Astrocyte of the spinal cord (primary cell): ENCODE results near the gene STIM1.
"Not testable (repeated sequence)": the region's sequence is repeated elsewhere in the genome, so short reads cannot be mapped to it uniquely, and the experiment has no call there.

Experiments used
- DNase-seq: peaks from one replicate; pipeline ENCODE4 v3.0.0; 2011; ENCODE audit warnings: low read depth, low spot score
- H3K4me3 ChIP-seq: 2 replicates; pipeline ENCODE4 v1.5.1; 2011; ENCODE audit warnings: low read depth, mild to moderate bottlenecking, low read length, moderate library complexity
- in situ Hi-C: cut with HindIII; loops from 2 replicates; pipeline ENCODE4 v1.10.0; 2017; ENCODE audit warnings: low sequenced_read_pairs
- TF ChIP-seq, protein P1 (sequence below): IDR thresholded peaks from 2 replicates; pipeline ENCODE4 v1.5.1; 2012; ENCODE audit warnings: low read depth, mild to moderate bottlenecking, low read length, inconsistent platforms

The STIM1 gene

DNA sequence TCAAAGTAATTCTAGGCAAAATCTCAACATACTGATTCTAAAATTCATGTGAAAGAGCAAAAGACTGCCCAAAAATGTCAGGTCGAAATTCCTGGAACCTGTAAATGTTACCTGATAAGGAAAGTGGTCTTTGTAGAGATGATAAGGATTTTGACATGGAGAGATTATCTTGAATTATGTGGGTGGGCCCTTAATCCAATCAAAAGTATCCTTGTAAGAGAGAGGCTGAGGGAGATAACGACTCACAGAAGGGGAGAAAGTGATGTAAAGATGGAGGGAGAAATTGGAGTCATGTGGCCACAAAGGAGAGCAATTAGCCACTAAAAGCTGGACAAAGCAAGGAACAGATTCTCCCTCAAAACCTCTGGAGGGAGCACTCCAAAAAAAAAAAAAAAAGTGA lies 259.7 kb downstream of the STIM1 start:
- in situ Hi-C loops = no loop called here
- no peak for DNase-seq
- TF ChIP-seq, protein P1, sequence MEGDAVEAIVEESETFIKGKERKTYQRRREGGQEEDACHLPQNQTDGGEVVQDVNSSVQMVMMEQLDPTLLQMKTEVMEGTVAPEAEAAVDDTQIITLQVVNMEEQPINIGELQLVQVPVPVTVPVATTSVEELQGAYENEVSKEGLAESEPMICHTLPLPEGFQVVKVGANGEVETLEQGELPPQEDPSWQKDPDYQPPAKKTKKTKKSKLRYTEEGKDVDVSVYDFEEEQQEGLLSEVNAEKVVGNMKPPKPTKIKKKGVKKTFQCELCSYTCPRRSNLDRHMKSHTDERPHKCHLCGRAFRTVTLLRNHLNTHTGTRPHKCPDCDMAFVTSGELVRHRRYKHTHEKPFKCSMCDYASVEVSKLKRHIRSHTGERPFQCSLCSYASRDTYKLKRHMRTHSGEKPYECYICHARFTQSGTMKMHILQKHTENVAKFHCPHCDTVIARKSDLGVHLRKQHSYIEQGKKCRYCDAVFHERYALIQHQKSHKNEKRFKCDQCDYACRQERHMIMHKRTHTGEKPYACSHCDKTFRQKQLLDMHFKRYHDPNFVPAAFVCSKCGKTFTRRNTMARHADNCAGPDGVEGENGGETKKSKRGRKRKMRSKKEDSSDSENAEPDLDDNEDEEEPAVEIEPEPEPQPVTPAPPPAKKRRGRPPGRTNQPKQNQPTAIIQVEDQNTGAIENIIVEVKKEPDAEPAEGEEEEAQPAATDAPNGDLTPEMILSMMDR = no peak
- H3K4me3 ChIP-seq = no peak overlapping the region

DNA sequence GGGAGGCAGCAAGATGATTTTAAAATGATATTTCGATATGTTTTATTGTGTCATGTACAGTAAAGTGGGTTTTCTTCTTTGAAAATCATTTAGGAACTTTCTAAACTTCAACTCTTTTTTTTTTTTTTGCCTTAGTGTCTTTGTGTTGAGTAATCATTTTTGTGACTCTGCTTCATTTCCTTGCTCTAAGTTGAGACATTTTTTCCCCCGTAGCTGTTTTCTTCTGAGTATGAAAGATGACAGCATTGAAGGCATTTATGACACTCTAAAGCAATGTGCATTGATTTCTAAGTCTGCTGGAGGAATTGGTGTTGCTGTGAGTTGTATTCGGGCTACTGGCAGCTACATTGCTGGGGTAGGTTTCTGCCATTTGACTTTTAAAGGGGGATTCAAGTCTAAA lies 262.6 kb downstream of the STIM1 start:
- in situ Hi-C loops = no loop called here
- TF ChIP-seq, protein P1 = no peak
- peak; percentile 27 for DNase-seq
- no peak overlapping the region for H3K4me3 ChIP-seq

DNA sequence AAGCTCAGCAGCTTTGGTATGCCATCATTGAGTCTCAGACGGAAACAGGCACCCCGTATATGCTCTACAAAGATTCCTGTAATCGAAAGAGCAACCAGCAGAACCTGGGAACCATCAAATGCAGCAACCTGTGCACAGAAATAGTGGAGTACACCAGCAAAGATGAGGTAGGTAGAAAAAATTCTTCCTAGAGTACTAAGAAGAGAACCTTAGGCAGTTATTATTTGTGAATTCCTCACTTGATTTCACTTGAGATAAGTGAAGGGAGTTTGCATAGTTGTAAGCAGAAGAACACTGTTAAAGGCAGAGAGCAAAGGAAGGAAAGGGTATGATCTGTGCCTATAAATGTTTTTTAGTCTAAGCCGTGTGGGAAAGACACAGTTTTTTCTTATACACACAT lies 267.8 kb downstream of the STIM1 start:
- TF ChIP-seq, protein P1 = no peak
- no peak overlapping the region for H3K4me3 ChIP-seq
- in situ Hi-C loops = no loop called here
- DNase-seq = no peak

DNA sequence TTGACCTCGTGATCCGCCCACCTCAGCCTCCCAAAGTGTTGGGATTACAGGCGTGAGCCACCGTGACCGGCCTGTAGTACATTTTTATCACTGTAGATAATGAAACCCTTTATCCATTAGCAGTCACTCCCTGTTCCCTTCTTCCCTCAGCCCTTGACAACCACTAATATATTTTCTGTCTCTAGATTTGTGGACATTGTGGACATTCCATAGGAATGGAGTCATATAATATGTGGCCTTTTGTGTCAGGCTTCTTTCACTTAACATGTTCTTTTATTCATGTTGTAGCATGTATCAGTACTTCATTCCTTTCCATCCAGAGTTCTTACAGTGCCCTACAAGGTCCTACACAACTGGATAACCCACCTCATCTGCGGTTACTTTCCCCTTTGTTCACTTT lies 269.7 kb downstream of the STIM1 start:
- DNase-seq = peak; percentile 13
- in situ Hi-C loops = no loop called here
- H3K4me3 ChIP-seq = no peak overlapping the region
- TF ChIP-seq, protein P1 = no peak

DNA sequence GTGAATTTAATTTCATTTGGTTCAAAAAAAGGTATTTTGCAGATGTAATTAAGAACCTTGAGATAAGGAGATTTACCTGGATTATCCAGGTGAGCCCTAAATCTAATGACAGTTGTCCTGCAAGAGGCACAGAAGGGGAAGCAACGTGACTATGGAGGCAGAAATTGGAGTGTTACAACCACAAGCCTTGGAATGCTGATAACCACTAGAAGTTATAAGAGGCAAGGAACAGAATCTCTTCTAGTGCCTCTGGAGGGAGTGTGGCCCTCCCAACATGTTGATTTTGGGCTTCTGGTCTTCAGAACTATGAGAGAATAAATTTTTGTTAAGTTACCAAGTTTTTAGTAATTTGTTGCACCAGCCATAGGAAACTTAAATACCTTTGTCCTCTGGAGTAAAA lies 271.9 kb downstream of the STIM1 start:
- TF ChIP-seq, protein P1 = no peak
- in situ Hi-C loops = no loop called here
- DNase-seq = no peak

DNA sequence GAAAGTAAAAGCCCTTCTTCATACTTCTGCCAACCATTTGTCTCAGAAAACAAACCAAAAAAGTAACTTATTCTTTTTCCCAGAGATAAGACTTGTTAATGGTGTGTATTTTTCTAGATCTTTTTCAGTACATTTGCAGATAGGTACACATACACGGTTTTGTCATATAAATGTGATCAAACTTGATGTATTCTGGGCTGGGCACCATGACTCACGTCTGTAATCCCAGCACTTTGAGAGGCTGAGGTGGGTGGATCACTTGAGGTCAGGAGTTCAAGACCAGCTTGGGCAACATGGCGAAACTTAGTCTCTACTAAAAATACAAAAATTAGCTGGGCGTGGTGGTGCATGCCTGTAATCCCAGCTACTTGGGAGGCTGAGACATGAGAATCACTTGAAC lies 274.8 kb downstream of the STIM1 start:
- H3K4me3 ChIP-seq, in situ Hi-C loops, DNase-seq: not testable (repeated sequence)

More for the DNA sequence above, 271.9 kb downstream of the STIM1 start:
- H3K4me3 ChIP-seq = no peak overlapping the region

DNA sequence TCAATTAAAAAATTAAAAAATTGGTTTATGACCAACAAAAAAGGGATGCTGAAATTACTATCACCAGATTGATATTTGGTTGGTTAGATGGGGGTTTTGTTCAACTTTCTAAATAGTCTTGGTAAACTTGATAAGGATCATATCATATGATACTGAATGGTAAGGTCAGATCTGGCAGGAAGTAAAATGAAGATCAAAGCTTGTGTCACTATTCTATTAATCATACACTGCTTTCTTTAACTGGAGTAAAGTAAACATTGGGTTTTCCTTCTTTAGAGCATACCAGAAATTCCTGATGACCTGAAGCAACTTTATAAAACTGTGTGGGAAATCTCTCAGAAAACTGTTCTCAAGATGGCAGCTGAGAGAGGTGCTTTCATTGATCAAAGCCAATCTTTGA lies 279.3 kb downstream of the STIM1 start:
- DNase-seq = peak; percentile 42
- TF ChIP-seq, protein P1 = no peak
- no peak overlapping the region for H3K4me3 ChIP-seq
- in situ Hi-C loops = no loop called here
